ENCODE data around the gene ZMYM4. TPM values are rescaled to one million over a fixed set of nuclear protein-coding genes. Genes with fewer than 3 reads are reported as not detected.

The ZMYM4 gene
- total RNA-seq, 2 donors from 2014 or later = 20.2 to 21.1 TPM

- TF ChIP-seq CTCF (IDR thresholded peaks at IDR 0.05) = no peak
- Histone ChIP-seq H3K4me1 (no peaks in the 10 kb centered on the region), H3K9me3 (no peaks in the 10 kb centered on the region), H3K36me3 (peaks cover 53% of the 10 kb centered on the region), H3K4me3 (no peak overlapping the region), H3K27me3 (no peaks in the 10 kb centered on the region), H3K27ac (no peak overlapping the region)
- DNase-seq (ENCODE audit: low spot score) = no peak
Observed at GRCh38 chr1:35434703-35435102, 166.2 kb downstream of the ZMYM4 start.

- DNase-seq (ENCODE audit: low spot score) = no peak
- H3K4me3 ChIP-seq = no peak overlapping the region
- H3K36me3 ChIP-seq = peaks cover 66% of the 10 kb centered on the region
- H3K4me1 ChIP-seq = no peaks in the 10 kb centered on the region
- no peak for TF ChIP-seq CTCF (IDR thresholded peaks at IDR 0.05)
- H3K9me3 ChIP-seq = no peaks in the 10 kb centered on the region
- no peaks in the 10 kb centered on the region for H3K27me3 ChIP-seq
- no peak overlapping the region for H3K27ac ChIP-seq
Observed at GRCh38 chr1:35436078-35436477, 167.6 kb downstream of the ZMYM4 start.

- Histone ChIP-seq H3K27ac (no peak overlapping the region), H3K36me3 (peaks cover 78% of the 10 kb centered on the region), H3K4me1 (no peaks in the 10 kb centered on the region), H3K9me3 (no peaks in the 10 kb centered on the region), H3K4me3 (no peak overlapping the region), H3K27me3 (no peaks in the 10 kb centered on the region)
- no peak for TF ChIP-seq CTCF (IDR thresholded peaks at IDR 0.05)
- DNase-seq (ENCODE audit: low spot score) = no peak
Observed at GRCh38 chr1:35437200-35437599, 168.7 kb downstream of the ZMYM4 start.

GRCh38 chr1:35439626-35440025 is 171.1 kb downstream of the ZMYM4 start:
- H3K27ac ChIP-seq = no peak overlapping the region
- TF ChIP-seq CTCF (IDR thresholded peaks at IDR 0.05) = no peak
- DNase-seq (ENCODE audit: low spot score) = no peak
- H3K4me3 ChIP-seq = no peak overlapping the region
- H3K4me1 ChIP-seq = no peaks in the 10 kb centered on the region
- peaks cover 88% of the 10 kb centered on the region for H3K36me3 ChIP-seq
- H3K27me3 ChIP-seq = no peaks in the 10 kb centered on the region
- H3K9me3 ChIP-seq = no peaks in the 10 kb centered on the region

GRCh38 chr1:35441926-35442579 is 173.5 kb downstream of the ZMYM4 start:
- no peak for DNase-seq (ENCODE audit: low spot score)
- H3K27ac ChIP-seq = no peak overlapping the region
- TF ChIP-seq CTCF (IDR thresholded peaks at IDR 0.05) = no peak
- peaks cover 88% of the 10 kb centered on the region for H3K36me3 ChIP-seq
- H3K4me1 ChIP-seq = no peaks in the 10 kb centered on the region
- no peaks in the 10 kb centered on the region for H3K27me3 ChIP-seq
- no peak overlapping the region for H3K4me3 ChIP-seq
- H3K9me3 ChIP-seq = no peaks in the 10 kb centered on the region

GRCh38 chr1:35442734-35443133 is 174.2 kb downstream of the ZMYM4 start:
- TF ChIP-seq CTCF (IDR thresholded peaks at IDR 0.05) = no peak

More at GRCh38 chr1:35442734-35443133, 174.2 kb downstream of the ZMYM4 start:
- Histone ChIP-seq H3K27me3 (no peaks in the 10 kb centered on the region), H3K27ac (no peak overlapping the region), H3K4me3 (no peak overlapping the region), H3K9me3 (no peaks in the 10 kb centered on the region), H3K36me3 (peaks cover 89% of the 10 kb centered on the region), H3K4me1 (peaks cover 0 to 2% of the 10 kb centered on the region in 2 donors)
- no peak for DNase-seq (ENCODE audit: low spot score)

Data from right atrium auricular region (tissue), 2 donors.